K562 (cell line): ENCODE results near the gene GNAZ. TPM values are rescaled to one million over a fixed set of nuclear protein-coding genes. Genes with fewer than 3 reads are reported as not detected.

Experiments used
- ATAC-seq: fragments of 200-7000 bp; cut with Tn5 transposase; 3 replicates; pipeline ENCODE4 v1.9.1; 2020; ENCODE audit warnings: moderate library complexity
- BruUV-seq: library from RNA; stranded (reverse); fragments of 400-500 nt; replicated peaks from 2 replicates; lab custom pipeline; 2021; lab: Mats Ljungman, UMichigan
- CTCF ChIA-PET: fragments of 300-600 bp; formaldehyde crosslinking; extraction: SDS; loops from one replicate; lab custom pipeline; 2021; ENCODE audit warnings: low intra/inter-chr PET ratio; lab: Yijun Ruan, JAX
- POLR2A ChIA-PET: fragments of 300-600, 350-650 bp; sonication (Branson Sonifier 250); formaldehyde crosslinking; extraction: SDS; loops from one replicate; lab custom pipeline; 2021; ENCODE audit warnings: antibody characterized with exemption, inconsistent platforms; lab: Yijun Ruan, JAX
- DNase-seq, 4 experiments: peaks; one replicate each; pipeline versions ENCODE4 v3.0.0 to v3.0.0-alpha.2; 2011 to 2018; ENCODE audit warnings: low spot score in 3 of 4, mixed read lengths in 3 of 4; ENCODE audit errors: extremely low read depth in 1 of 4
- FAIRE-seq: peaks from 2 replicates; lab custom pipeline; 2011; peaks lifted over from hg19 to GRCh38; lab: Jason Lieb, UNC
- H2AFZ ChIP-seq: 2 replicates; pipeline ENCODE4 v1.6.0; 2011; ENCODE audit warnings: low read depth, low read length, control low read depth, inconsistent platforms
- H3K27ac ChIP-seq: fragments of 200-600 bp; 3 replicates; pipeline ENCODE4 v1.8.0; 2011; ENCODE audit warnings: low read depth, mild to moderate bottlenecking, control low read depth, inconsistent platforms, low read length, moderate library complexity, mixed read lengths; ENCODE audit errors: extremely low read depth
- H3K27me3 ChIP-seq, 2 experiments: fragments of 300-600 bp in 1 of 2; 2 replicates in 1 of 2; 3 replicates in 1 of 2; pipeline versions ENCODE4 v1.6.0 to v1.8.0; 2011; ENCODE audit warnings: inconsistent platforms in 2 of 2, low read length in 2 of 2, mild to moderate bottlenecking in 1 of 2, mixed read lengths in 1 of 2, moderate library complexity in 1 of 2; ENCODE audit not compliant: control insufficient read depth in 2 of 2, insufficient read depth in 2 of 2
- H3K36me3 ChIP-seq: fragments of 300-600 bp; 3 replicates; pipeline ENCODE4 v1.8.0; 2011; ENCODE audit warnings: mild to moderate bottlenecking, low read length, inconsistent platforms; ENCODE audit not compliant: control insufficient read depth, insufficient read depth
- H3K4me1 ChIP-seq, 2 experiments: fragments of 200-600 bp in 1 of 2; replicated peaks in 1 of 2; 2 replicates in 1 of 2; 3 replicates in 1 of 2; pipeline versions ENCODE4 v1.5.1 to v1.8.0; 2011; ENCODE audit warnings: inconsistent platforms in 2 of 2, low read length in 2 of 2, mild to moderate bottlenecking in 1 of 2, mixed read lengths in 1 of 2, moderate library complexity in 1 of 2; ENCODE audit not compliant: control insufficient read depth in 2 of 2, insufficient read depth in 2 of 2
- H3K4me2 ChIP-seq: 2 replicates; pipeline ENCODE4 v1.6.1; 2011; ENCODE audit warnings: low read length, control low read depth, inconsistent platforms, mixed read lengths; ENCODE audit not compliant: insufficient read depth
- H3K4me3 ChIP-seq: fragments of 200-600 bp; sonication (generic), shearing (Covaris generic); 2 replicates; pipeline ENCODE4 v1.5.1; 2016; ENCODE audit warnings: control low read depth, inconsistent platforms
- H3K79me2 ChIP-seq: fragments of 200-600 bp; 3 replicates; pipeline ENCODE4 v1.8.0; 2011; ENCODE audit warnings: low read length, inconsistent platforms; ENCODE audit not compliant: control insufficient read depth, insufficient read depth
- H3K9ac ChIP-seq, 2 experiments: 2 replicates each; pipeline versions ENCODE4 v1.6.0 to v1.6.1; 2011; ENCODE audit warnings: low read depth in 2 of 2, low read length in 2 of 2, control low read depth in 1 of 2, inconsistent platforms in 1 of 2, mild to moderate bottlenecking in 1 of 2, mixed read lengths in 1 of 2; ENCODE audit not compliant: insufficient read depth in 1 of 2
- H3K9me1 ChIP-seq: one replicate; pipeline ENCODE4 v1.6.0; 2011; ENCODE audit warnings: inconsistent platforms, mild to moderate bottlenecking, low read length, moderate library complexity; ENCODE audit not compliant: control insufficient read depth, insufficient read depth
- H3K9me3 ChIP-seq: replicated peaks from 2 replicates; pipeline ENCODE4 v1.5.1; 2011; ENCODE audit warnings: low read depth, low read length, inconsistent platforms; ENCODE audit not compliant: control insufficient read depth, insufficient read depth
- H4K20me1 ChIP-seq: replicated peaks from 2 replicates; pipeline ENCODE4 v1.6.1; 2011; ENCODE audit warnings: low read length, inconsistent platforms, mixed read lengths; ENCODE audit not compliant: control insufficient read depth, insufficient read depth
- CGGBP1 ChIP-seq: fragments of 250-450 bp; sonication (Bioruptor Pico); IDR thresholded peaks from 2 replicates; pipeline ENCODE4 v1.9.0; 2021; ENCODE audit warnings: mild to moderate bottlenecking
- EHMT2 ChIP-seq: fragments of 450-650 bp; IDR thresholded peaks from 2 replicates; pipeline ENCODE4 v1.6.1; 2018; ENCODE audit warnings: antibody characterized with exemption
- ESRRA ChIP-seq: fragments of 450-650 bp; IDR thresholded peaks from 2 replicates; pipeline ENCODE4 v1.6.1; 2014; ENCODE audit warnings: low read depth, mild to moderate bottlenecking, moderate library complexity, borderline replicate concordance
- GTF2A2 ChIP-seq: IDR thresholded peaks from 2 replicates; pipeline ENCODE4 v1.6.1; 2016; ENCODE audit warnings: mild to moderate bottlenecking, missing genetic modification characterization, missing compliant biosample characterization
- HLTF ChIP-seq: fragments of 450-650 bp; IDR thresholded peaks from 2 replicates; pipeline ENCODE4 v1.6.1; 2016
- MAFK ChIP-seq: IDR thresholded peaks from 2 replicates; pipeline ENCODE4 v1.6.1; 2011; ENCODE audit warnings: low read length, improper control_type of control experiment
- PRMT5 ChIP-seq: sonication (generic); formaldehyde crosslinking; IDR thresholded peaks from 2 replicates; pipeline ENCODE4 v1.5.0; 2020; ENCODE audit warnings: missing genetic modification reagents
- RNF2 ChIP-seq: sonication (generic); IDR thresholded peaks from 2 replicates; pipeline ENCODE4 v1.6.1; 2016
- TBP ChIP-seq: optimal IDR thresholded peaks from 2 replicates; pipeline ENCODE3; 2011; ENCODE audit warnings: low read depth, low read length, improper control_type of control experiment
- TEAD2 ChIP-seq: fragments of 450-650 bp; IDR thresholded peaks from 2 replicates; pipeline ENCODE4 v1.6.1; 2016; ENCODE audit warnings: missing genetic modification characterization, control low read depth, missing compliant biosample characterization
- TSHZ1 ChIP-seq: fragments of 250-450 bp; sonication (Bioruptor Pico); IDR thresholded peaks from 2 replicates; pipeline ENCODE4 v1.4.0; 2020; ENCODE audit warnings: mild to moderate bottlenecking, moderate library complexity
- ZBTB49 ChIP-seq: sonication (generic); formaldehyde crosslinking; IDR thresholded peaks from 2 replicates; pipeline ENCODE4 v1.8.0; 2022; ENCODE audit warnings: missing genetic modification reagents, mild to moderate bottlenecking, borderline replicate concordance
- ZNF699 ChIP-seq: fragments of 250-450 bp; sonication (Bioruptor Pico); IDR thresholded peaks from 2 replicates; pipeline ENCODE4 v1.8.0; 2021; ENCODE audit warnings: mild to moderate bottlenecking, moderate library complexity; ENCODE audit not compliant: insufficient replicate concordance
- ZNF766 ChIP-seq: fragments of 200-800 bp; sonication (Bioruptor generic); conservative IDR thresholded peaks from 2 replicates; pipeline ENCODE4 v1.6.1; 2016; ENCODE audit warnings: missing genetic modification characterization, missing compliant biosample characterization
- WGBS: fragments of 100-300 bp; shearing (Covaris generic); methylation state at CpG from one replicate; pipeline ENCODE4 v1.1.6; 2016; ENCODE audit warnings: low coverage, mixed read lengths; ENCODE audit not compliant: insufficient coverage; ENCODE audit errors: missing lambda C conversion rate; 5-methylcytosine and 5-hydroxymethylcytosine counted together
- in situ Hi-C: fragments of 300-500 bp; cut with MboI; formaldehyde crosslinking; loops from 4 replicates; pipeline ENCODE4 v1.15.0; 2018; ENCODE audit warnings: inconsistent platforms, mixed read lengths
- intact Hi-C: fragments of 100-400 bp; cut with micrococcal nuclease; formaldehyde crosslinking; loops from 2 replicates; pipeline ENCODE4 v1.14.2; 2022
- polyA plus RNA-seq, 8 experiments: library from polyadenylated mRNA; depleted of rRNA in 4 of 8; stranded (reverse) in 5 of 8; unstranded in 3 of 8; fragments of >200 nt; fragmentation: Nextera tagmentation in 2 of 8; fragmentation: Illumina TruSeq in 1 of 8; extraction: Ambion mirVana in 2 of 8; extraction: Trizol in 1 of 8; gene quantifications; 2 replicates each; pipeline versions ENCODE4 v1.2.1 to v1.2.3, GENCODE V29; 2011 to 2014; ENCODE audit warnings: inconsistent platforms in 1 of 8, missing spikeins in 1 of 8
- total RNA-seq, 7 experiments: library from RNA; depleted of rRNA in 6 of 7; stranded (reverse); fragments of >200 nt in 6 of 7; fragmentation: Illumina TruSeq in 2 of 7; extraction: Trizol in 2 of 7; gene quantifications; 2 replicates each; pipeline versions ENCODE4 v1.2.1 to v1.2.3, GENCODE V29; 2011 to 2021; ENCODE audit warnings: low replicate concordance in 1 of 7

GNAZ gene
- total and polyA plus RNA-seq, 9 of the 15 experiments (the other 6 are each of a cell fraction or from before 2014, with no cell fraction given) = 0.04 to 0.22 (median 0.13) TPM; not detected in 3

GRCh38 chr22:23099531-23099804 is 29.1 kb downstream of the GNAZ start (continued):
- peak; percentile 4; the same call in 1 of the 2 replicates for TF ChIP-seq PRMT5 (CRISPR knock-in tag)

GRCh38 chr22:23100124-23100801 is 29.9 kb downstream of the GNAZ start:
- Histone ChIP-seq H3K9me3 (no peaks in the 10 kb centered on the region), H3K4me3 (no peak overlapping the region), H3K4me1 (peaks cover 0 to 39% of the 10 kb centered on the region in 2 experiments; a peak in 3 of 5 replicates), H3K4me2 (no peak overlapping the region), H3K9me1 (peaks cover 11% of the 10 kb centered on the region), H3K27ac (no peak overlapping the region), H3K9ac (peak overlapping the region in 1 of 2 experiments; percentile 30; a peak in 2 of 4 replicates), H2AFZ (no peak overlapping the region), H4K20me1 (peaks cover 99% of the 10 kb centered on the region), H3K79me2 (no peaks in the 10 kb centered on the region), H3K27me3 (peaks cover 94 to 100% of the 10 kb centered on the region in 2 experiments), H3K36me3 (no peaks in the 10 kb centered on the region)
- CTCF ChIA-PET = no interaction called here
- intact Hi-C loops (no loop called here), in situ Hi-C loops (no loop called here)
- no TSS peak for BruUV-seq
- DNase-seq (peak in 3 of 4 experiments; percentile 62 to 64 (median 64)), FAIRE-seq (no peak), ATAC-seq (peak; percentile 1; the same call in 2 of the 3 replicates)
- WGBS = 2% methylated on average over 7 of the region's 7 CpGs
- POLR2A ChIA-PET = interaction anchor here (0.7 to 19.9 kb wide), 10 partner anchors 14 to 233 kb away, joined by 3 to 414 read pairs (median 4); partner anchors contain the start of genes GNAZ and RAB36
- TF ChIP-seq MAFK = peak; percentile 10; the same call in 1 of the 2 replicates
- TF ChIP-seq EHMT2 = no peak
- no peak for TF ChIP-seq GTF2A2 (tag)
- no peak for TF ChIP-seq ESRRA
- no peak for TF ChIP-seq RNF2
- no peak for TF ChIP-seq ZNF699 (CRISPR knock-in tag)
- TF ChIP-seq HLTF = no peak
- 0 out of 2 replicates have a peak, but pooled peaks have one; percentile 21 for TF ChIP-seq CGGBP1 (CRISPR knock-in tag)
- TF ChIP-seq TSHZ1 (CRISPR knock-in tag) = no peak
- no peak for TF ChIP-seq TEAD2 (tag)
- no peak for TF ChIP-seq ZBTB49 (CRISPR knock-in tag)
- TF ChIP-seq ZNF766 (CRISPR knock-in tag) = no peak
- peak; percentile 8 for TF ChIP-seq TBP
